Adrenal gland (tissue), 5 donors: ENCODE measurements around the gene LINGO4.

Experiments used
- CTCF ChIP-seq, 6 experiments: fragments of 450-650 bp in 4 of 6; fragments of 200-600 bp in 2 of 6; sonication (generic) in 1 of 6; IDR thresholded peaks; 1 replicate in 5 of 6; 2 replicates in 1 of 6; pipeline versions ENCODE4 v1.5.1 to v1.8.0; 2016 to 2021; ENCODE audit warnings: antibody characterized with exemption in 6 of 6, mild to moderate bottlenecking in 2 of 6, moderate library complexity in 1 of 6
- POLR2A ChIP-seq, 2 donors: fragments of 450-650 bp; IDR thresholded peaks; one replicate each; pipeline ENCODE4 v1.6.1; 2017; ENCODE audit warnings: antibody characterized with exemption in 2 of 2, mild to moderate bottlenecking in 2 of 2, moderate library complexity in 1 of 2
- donor health status: DM: no; HTN: no; CAD: no.

- TF ChIP-seq POLR2A (IDR thresholded peaks at IDR 0.05) (no peak), CTCF (IDR thresholded peaks at IDR 0.05) (no peak)
Observed at GRCh38 chr1:151829352-151830046, 24.3 kb upstream of the LINGO4 start.
